Measurements from ENCODE around the gene MCOLN2.
"Not testable (repeated sequence)": the region's sequence is repeated elsewhere in the genome, so short reads cannot be mapped to it uniquely, and the experiment has no call there.

Gene MCOLN2

GRCh38 chr1:84991097-84991920, 5.6 kb downstream of the MCOLN2 start:
- TF ChIP-seq OSR1 (CRISPR knock-in tag; IDR thresholded peaks at IDR 0.05) = no peak
- no peak for TF ChIP-seq RARB (CRISPR knock-in tag; IDR thresholded peaks at IDR 0.05)
- TF ChIP-seq ESRRG (CRISPR knock-in tag; IDR thresholded peaks at IDR 0.05) = no peak

DNA sequence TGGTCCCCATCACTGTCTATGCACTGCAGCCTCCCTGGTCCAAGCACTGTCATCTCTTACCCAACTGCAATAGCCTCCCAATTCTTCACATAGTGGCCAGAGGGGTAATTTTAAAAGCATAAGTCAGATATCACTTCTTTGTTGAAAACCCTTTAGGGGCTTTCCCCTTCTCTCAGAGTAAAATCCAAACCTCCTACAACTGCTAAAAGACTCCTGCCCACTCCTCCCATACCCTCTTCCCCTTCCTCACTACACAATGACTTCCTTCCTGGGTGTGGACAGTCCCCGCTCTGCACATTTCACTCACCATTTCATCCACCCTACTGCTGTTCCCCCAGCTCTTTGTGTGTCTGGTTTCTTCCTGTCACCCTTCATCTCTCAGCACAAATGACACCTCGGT, 8.3 kb downstream of the MCOLN2 start:
- ATAC-seq = no peak
- TF ChIP-seq, protein P1, sequence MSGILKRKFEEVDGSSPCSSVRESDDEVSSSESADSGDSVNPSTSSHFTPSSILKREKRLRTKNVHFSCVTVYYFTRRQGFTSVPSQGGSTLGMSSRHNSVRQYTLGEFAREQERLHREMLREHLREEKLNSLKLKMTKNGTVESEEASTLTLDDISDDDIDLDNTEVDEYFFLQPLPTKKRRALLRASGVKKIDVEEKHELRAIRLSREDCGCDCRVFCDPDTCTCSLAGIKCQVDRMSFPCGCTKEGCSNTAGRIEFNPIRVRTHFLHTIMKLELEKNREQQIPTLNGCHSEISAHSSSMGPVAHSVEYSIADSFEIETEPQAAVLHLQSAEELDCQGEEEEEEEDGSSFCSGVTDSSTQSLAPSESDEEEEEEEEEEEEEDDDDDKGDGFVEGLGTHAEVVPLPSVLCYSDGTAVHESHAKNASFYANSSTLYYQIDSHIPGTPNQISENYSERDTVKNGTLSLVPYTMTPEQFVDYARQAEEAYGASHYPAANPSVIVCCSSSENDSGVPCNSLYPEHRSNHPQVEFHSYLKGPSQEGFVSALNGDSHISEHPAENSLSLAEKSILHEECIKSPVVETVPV (CRISPR knock-in tag; IDR thresholded peaks at IDR 0.05) = no peak
- TF ChIP-seq ZNF565 (CRISPR knock-in tag; conservative IDR thresholded peaks at IDR 0.05; ENCODE audit: low read depth) (no peak), ESRRG (CRISPR knock-in tag; IDR thresholded peaks at IDR 0.05) (no peak), BACH2 (CRISPR knock-in tag; IDR thresholded peaks at IDR 0.05; ENCODE audit: borderline replicate concordance) (no peak), TCF4 (CRISPR knock-in tag; IDR thresholded peaks at IDR 0.05; ENCODE audit: borderline replicate concordance) (no peak), ZFP30 (CRISPR knock-in tag; IDR thresholded peaks at IDR 0.05) (no peak), RARB (CRISPR knock-in tag; IDR thresholded peaks at IDR 0.05) (no peak)

More at GRCh38 chr1:84991097-84991920, 5.6 kb downstream of the MCOLN2 start:
- ATAC-seq = no peak

- not testable (repeated sequence) for ATAC-seq
These were observed 10.4 kb downstream of the MCOLN2 start for GRCh38 chr1:84986561-84986960.

GRCh38 chr1:84985365-84985764, 11.5 kb downstream of the MCOLN2 start:
- TF ChIP-seq BACH2 (CRISPR knock-in tag; IDR thresholded peaks at IDR 0.05; ENCODE audit: borderline replicate concordance) (no peak), ZNF70 (CRISPR knock-in tag; IDR thresholded peaks at IDR 0.05) (no peak), OSR1 (CRISPR knock-in tag; IDR thresholded peaks at IDR 0.05) (no peak), ISL1 (CRISPR knock-in tag; IDR thresholded peaks at IDR 0.05) (no peak), ARNTL (CRISPR knock-in tag; IDR thresholded peaks at IDR 0.05; ENCODE audit: borderline replicate concordance, low read depth) (no peak), TCF4 (CRISPR knock-in tag; IDR thresholded peaks at IDR 0.05; ENCODE audit: borderline replicate concordance) (no peak)
- TF ChIP-seq, protein P1 (CRISPR knock-in tag; IDR thresholded peaks at IDR 0.05) = no peak
- TF ChIP-seq, protein P2, sequence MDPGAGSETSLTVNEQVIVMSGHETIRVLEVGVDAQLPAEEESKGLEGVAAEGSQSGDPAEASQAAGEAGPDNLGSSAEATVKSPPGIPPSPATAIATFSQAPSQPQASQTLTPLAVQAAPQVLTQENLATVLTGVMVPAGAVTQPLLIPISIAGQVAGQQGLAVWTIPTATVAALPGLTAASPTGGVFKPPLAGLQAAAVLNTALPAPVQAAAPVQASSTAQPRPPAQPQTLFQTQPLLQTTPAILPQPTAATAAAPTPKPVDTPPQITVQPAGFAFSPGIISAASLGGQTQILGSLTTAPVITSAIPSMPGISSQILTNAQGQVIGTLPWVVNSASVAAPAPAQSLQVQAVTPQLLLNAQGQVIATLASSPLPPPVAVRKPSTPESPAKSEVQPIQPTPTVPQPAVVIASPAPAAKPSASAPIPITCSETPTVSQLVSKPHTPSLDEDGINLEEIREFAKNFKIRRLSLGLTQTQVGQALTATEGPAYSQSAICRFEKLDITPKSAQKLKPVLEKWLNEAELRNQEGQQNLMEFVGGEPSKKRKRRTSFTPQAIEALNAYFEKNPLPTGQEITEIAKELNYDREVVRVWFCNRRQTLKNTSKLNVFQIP (CRISPR knock-in tag; IDR thresholded peaks at IDR 0.05; ENCODE audit: borderline replicate concordance, low read depth) = no peak
- no peak for ATAC-seq

DNA sequence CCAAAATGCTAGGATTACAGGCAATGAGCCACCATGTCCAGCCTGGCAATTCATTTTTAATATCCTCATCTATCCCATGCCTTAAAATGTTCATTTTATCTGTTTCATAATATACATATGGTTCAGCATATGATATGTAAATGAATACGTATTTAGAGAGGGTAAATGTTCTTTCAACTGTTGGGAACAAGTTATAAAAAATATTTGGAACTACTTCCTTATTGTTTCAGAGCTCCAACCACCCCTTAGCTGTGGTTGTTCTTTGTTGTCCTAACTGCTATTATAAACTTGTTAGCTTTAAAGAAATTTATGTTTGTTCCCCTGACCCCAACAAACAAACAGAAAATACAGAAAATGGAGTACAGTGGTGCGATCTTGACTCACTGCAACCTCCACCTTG, 14.5 kb downstream of the MCOLN2 start:
- TF ChIP-seq, protein P2 (CRISPR knock-in tag; IDR thresholded peaks at IDR 0.05; ENCODE audit: borderline replicate concordance, low read depth) = no peak
- TF ChIP-seq ZNF70 (CRISPR knock-in tag; IDR thresholded peaks at IDR 0.05) = no peak
- no peak for TF ChIP-seq CREB5 (CRISPR knock-in tag; IDR thresholded peaks at IDR 0.05; ENCODE audit: low read depth)
- no peak for TF ChIP-seq SNAI2 (CRISPR knock-in tag; IDR thresholded peaks at IDR 0.05)
- TF ChIP-seq ZNF565 (CRISPR knock-in tag; conservative IDR thresholded peaks at IDR 0.05; ENCODE audit: low read depth) = no peak
- ATAC-seq = no peak

DNA sequence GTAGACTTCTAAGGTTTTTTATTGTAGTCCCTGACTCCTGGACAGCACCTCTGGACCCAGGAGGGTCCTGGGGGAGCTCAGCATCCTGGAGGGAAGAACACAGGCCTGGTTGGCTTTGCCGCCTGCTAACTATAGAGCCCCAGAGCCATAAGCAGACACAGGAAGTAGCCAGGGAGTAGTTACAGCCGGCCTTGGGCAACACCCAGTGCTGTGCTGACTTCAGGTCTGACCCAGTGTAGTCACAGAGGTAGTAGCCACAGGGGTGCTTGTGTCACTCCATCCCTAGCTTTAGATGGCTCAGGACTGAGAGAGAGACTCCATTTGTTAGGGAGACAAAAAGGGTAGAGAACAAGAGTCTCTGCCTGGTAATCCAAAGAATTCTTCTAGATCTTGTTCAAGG, 21.9 kb downstream of the MCOLN2 start:
- no peak for ATAC-seq
- no peak for TF ChIP-seq ESRRG (CRISPR knock-in tag; IDR thresholded peaks at IDR 0.05)
- TF ChIP-seq ARNTL (CRISPR knock-in tag; IDR thresholded peaks at IDR 0.05; ENCODE audit: borderline replicate concordance, low read depth) = no peak
- no peak for TF ChIP-seq PATZ1 (CRISPR knock-in tag; IDR thresholded peaks at IDR 0.05; ENCODE audit: borderline replicate concordance)
- TF ChIP-seq, protein P1 (CRISPR knock-in tag; IDR thresholded peaks at IDR 0.05) = no peak
- TF ChIP-seq CSDC2 (CRISPR knock-in tag; IDR thresholded peaks at IDR 0.05) = no peak
- TF ChIP-seq PPARA (CRISPR knock-in tag; IDR thresholded peaks at IDR 0.05; ENCODE audit: borderline replicate concordance) = no peak
- no peak for TF ChIP-seq SNAI2 (CRISPR knock-in tag; IDR thresholded peaks at IDR 0.05)
- no peak for TF ChIP-seq ZFP3 (CRISPR knock-in tag; IDR thresholded peaks at IDR 0.05)
- TF ChIP-seq ISL1 (CRISPR knock-in tag; IDR thresholded peaks at IDR 0.05) = no peak
- no peak for TF ChIP-seq ZFP30 (CRISPR knock-in tag; IDR thresholded peaks at IDR 0.05)
- TF ChIP-seq TOX (CRISPR knock-in tag; IDR thresholded peaks at IDR 0.05; ENCODE audit: borderline replicate concordance) = no peak

All from SK-N-SH treated with all-trans-retinoic acid at 6 μM for 48 hours (cell line).